Hepatocyte (in vitro differentiated cells): ENCODE data around the gene CRISPLD2. TPM values are rescaled to one million over a fixed set of nuclear protein-coding genes. Genes with fewer than 3 reads are reported as not detected.

Experiments used
- DNase-seq: peaks from one replicate; pipeline ENCODE4 v3.0.0-alpha.2; 2016; ENCODE audit warnings: low spot score
- H2AFZ ChIP-seq: fragments of 200-600 bp; sonication (generic); 2 replicates; pipeline ENCODE4 v1.6.0; 2016; ENCODE audit warnings: antibody characterized with exemption, mild to moderate bottlenecking
- H3K27ac ChIP-seq: fragments of 200-600 bp; sonication (generic); 2 replicates; pipeline ENCODE4 v1.5.1; 2016; ENCODE audit warnings: mild to moderate bottlenecking
- H3K27me3 ChIP-seq: fragments of 200-600 bp; sonication (generic); 2 replicates; pipeline ENCODE4 v1.6.1; 2016
- H3K36me3 ChIP-seq: fragments of 200-600 bp; sonication (generic); replicated peaks from 2 replicates; pipeline ENCODE4 v1.5.1; 2016; ENCODE audit warnings: low read depth; ENCODE audit not compliant: insufficient read depth
- H3K4me1 ChIP-seq: fragments of 200-600 bp; sonication (generic); 2 replicates; pipeline ENCODE4 v1.5.1; 2016; ENCODE audit warnings: mild to moderate bottlenecking, moderate library complexity; ENCODE audit not compliant: insufficient read depth
- H3K4me2 ChIP-seq: fragments of 200-600 bp; sonication (generic); 2 replicates; pipeline ENCODE4 v1.6.0; 2016
- H3K4me3 ChIP-seq: fragments of 200-600 bp; sonication (generic); 2 replicates; pipeline ENCODE4 v1.5.1; 2016; ENCODE audit warnings: mild to moderate bottlenecking
- H3K79me2 ChIP-seq: fragments of 200-600 bp; sonication (generic); 2 replicates; pipeline ENCODE4 v1.6.0; 2017; ENCODE audit warnings: mild to moderate bottlenecking
- H3K9me2 ChIP-seq: fragments of 200-600 bp; sonication (generic); replicated peaks from 2 replicates; pipeline ENCODE4 v1.6.0; 2017; ENCODE audit warnings: mild to moderate bottlenecking; ENCODE audit not compliant: insufficient read depth
- H3K9me3 ChIP-seq: fragments of 200-600 bp; sonication (generic); 2 replicates; pipeline ENCODE4 v1.5.1; 2016; ENCODE audit warnings: low read depth, mild to moderate bottlenecking
- H4K20me1 ChIP-seq: fragments of 200-600 bp; sonication (generic); 2 replicates; pipeline ENCODE4 v1.6.0; 2016; ENCODE audit warnings: mild to moderate bottlenecking; ENCODE audit not compliant: insufficient read depth, poor library complexity, severe bottlenecking
- CTCF ChIP-seq: fragments of 200-600 bp; sonication (generic); IDR thresholded peaks from 2 replicates; pipeline ENCODE4 v1.5.1; 2016; ENCODE audit warnings: antibody characterized with exemption, mild to moderate bottlenecking; ENCODE audit not compliant: poor library complexity
- EZH2 ChIP-seq: fragments of 200-600 bp; sonication (generic); IDR thresholded peaks from 2 replicates; pipeline ENCODE4 v1.6.1; 2016; ENCODE audit warnings: antibody characterized with exemption, mild to moderate bottlenecking, borderline replicate concordance
- EZH2phosphoT487 ChIP-seq: fragments of 200-600 bp; sonication (generic); IDR thresholded peaks from one replicate; pipeline ENCODE4 v1.6.1; 2018; ENCODE audit warnings: antibody characterized with exemption, mild to moderate bottlenecking, low read depth, moderate library complexity; ENCODE audit not compliant: unreplicated experiment, severe bottlenecking
- WGBS: methylation state at CpG from one replicate; pipeline ENCODE4 v1.1.6; 2016; ENCODE audit warnings: low lambda C conversion rate; ENCODE audit errors: missing lambda C conversion rate; 5-methylcytosine and 5-hydroxymethylcytosine counted together
- polyA plus RNA-seq: library from polyadenylated mRNA; unstranded; fragments of >200 nt; fragmentation: Nextera tagmentation; extraction: Ambion mirVana; gene quantifications from 2 replicates; pipeline ENCODE4 v1.2.1, GENCODE V29; 2016
- total RNA-seq: library from RNA; depleted of rRNA; stranded (reverse); fragments of >200 nt; gene quantifications from 2 replicates; pipeline ENCODE4 v1.2.3, GENCODE V29; 2014

Gene CRISPLD2
- total and polyA plus RNA-seq, 2 experiments from 2014 or later: 281 to 315 TPM

- H3K79me2 ChIP-seq: no peaks in the 10 kb centered on the region
- WGBS: 89% methylated on average over 5 of the region's 8 CpGs
- no peaks in the 10 kb centered on the region for H4K20me1 ChIP-seq
- no peaks in the 10 kb centered on the region for H3K27me3 ChIP-seq
- H3K9me3 ChIP-seq: no peaks in the 10 kb centered on the region
- H3K36me3 ChIP-seq: no peaks in the 10 kb centered on the region
- H3K9me2 ChIP-seq: no peaks in the 10 kb centered on the region
- H3K4me3 ChIP-seq: no peak overlapping the region
- no peak overlapping the region for H3K27ac ChIP-seq
- no peak overlapping the region for H2AFZ ChIP-seq
- H3K4me2 ChIP-seq: no peak overlapping the region
- peaks cover 3% of the 10 kb centered on the region for H3K4me1 ChIP-seq
- TF ChIP-seq EZH2 (no peak), EZH2phosphoT487 (no peak), CTCF (no peak)
- DNase-seq: no peak
Measured at GRCh38 chr16:84930298-84931106, 110.7 kb downstream of the CRISPLD2 start.

GRCh38 chr16:84931107-84931494 is 111.3 kb downstream of the CRISPLD2 start:
- H3K36me3 ChIP-seq: no peaks in the 10 kb centered on the region
- no peaks in the 10 kb centered on the region for H3K9me2 ChIP-seq
- H3K9me3 ChIP-seq: no peaks in the 10 kb centered on the region
- no peak overlapping the region for H3K4me2 ChIP-seq
- H4K20me1 ChIP-seq: no peaks in the 10 kb centered on the region
- no peak for DNase-seq
- H3K79me2 ChIP-seq: no peaks in the 10 kb centered on the region
- peaks cover 3% of the 10 kb centered on the region for H3K4me1 ChIP-seq
- TF ChIP-seq CTCF: no peak
- no peak for TF ChIP-seq EZH2
- TF ChIP-seq EZH2phosphoT487: no peak
- H3K27me3 ChIP-seq: no peaks in the 10 kb centered on the region
- WGBS: 94% methylated on average over 4 of the region's 4 CpGs
- H2AFZ ChIP-seq: no peak overlapping the region
- no peak overlapping the region for H3K4me3 ChIP-seq
- no peak overlapping the region for H3K27ac ChIP-seq

GRCh38 chr16:84931506-84931905 is 111.7 kb downstream of the CRISPLD2 start:
- Histone ChIP-seq H3K4me3 (no peak overlapping the region), H3K9me3 (no peaks in the 10 kb centered on the region), H3K9me2 (no peaks in the 10 kb centered on the region), H2AFZ (no peak overlapping the region), H3K27me3 (no peaks in the 10 kb centered on the region), H3K79me2 (no peaks in the 10 kb centered on the region), H3K27ac (no peak overlapping the region), H4K20me1 (no peaks in the 10 kb centered on the region), H3K36me3 (no peaks in the 10 kb centered on the region), H3K4me2 (no peak overlapping the region), H3K4me1 (peaks cover 3% of the 10 kb centered on the region)
- TF ChIP-seq EZH2phosphoT487 (no peak), EZH2 (no peak)
- no peak for DNase-seq
- 96% methylated on average over 8 of the region's 8 CpGs for WGBS

GRCh38 chr16:84932681-84933080 is 112.9 kb downstream of the CRISPLD2 start:
- H3K4me2 ChIP-seq: no peak overlapping the region
- no peak for DNase-seq
- H3K36me3 ChIP-seq: no peaks in the 10 kb centered on the region
- no peak overlapping the region for H2AFZ ChIP-seq
- TF ChIP-seq EZH2 (no peak), EZH2phosphoT487 (no peak), CTCF (no peak)
- no peaks in the 10 kb centered on the region for H3K9me3 ChIP-seq
- 92% methylated on average over 5 of the region's 5 CpGs for WGBS
- H3K79me2 ChIP-seq: no peaks in the 10 kb centered on the region
- H3K4me3 ChIP-seq: no peak overlapping the region
- peaks cover 4% of the 10 kb centered on the region for H3K4me1 ChIP-seq
- no peaks in the 10 kb centered on the region for H4K20me1 ChIP-seq
- no peaks in the 10 kb centered on the region for H3K27me3 ChIP-seq
- no peaks in the 10 kb centered on the region for H3K9me2 ChIP-seq
- no peak overlapping the region for H3K27ac ChIP-seq
